ENCODE results near the gene ASTN2.

DNA sequence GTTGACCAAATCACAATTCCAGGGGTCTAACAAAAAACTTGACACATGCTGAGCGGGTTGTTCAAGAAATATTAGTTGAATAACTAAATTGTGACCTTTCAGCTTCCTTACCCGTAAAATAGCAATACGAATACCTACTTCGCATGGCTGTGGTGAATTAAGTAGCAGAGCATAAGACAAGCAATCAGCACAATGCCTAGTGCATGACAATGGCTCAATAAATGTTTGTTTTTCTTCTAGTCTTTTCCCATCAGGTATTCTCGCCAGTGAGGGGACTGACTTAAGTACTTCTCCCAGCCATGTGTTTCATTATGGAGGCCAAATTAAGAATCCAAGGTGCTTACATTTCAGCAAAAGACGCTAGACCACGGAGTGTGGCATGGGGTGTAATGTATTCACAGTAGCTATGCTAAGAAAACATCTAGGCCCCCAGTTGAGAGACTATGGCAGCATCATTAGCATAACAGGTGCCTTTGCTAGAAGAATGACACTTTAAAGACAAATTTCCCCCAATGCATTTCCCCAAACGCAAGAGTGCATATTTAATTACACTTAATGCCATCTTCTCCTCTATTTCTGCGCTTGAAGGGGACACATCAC lies 145.9 kb downstream of the ASTN2 start:
- TF ChIP-seq POLR2A (IDR thresholded peaks at IDR 0.05), result no peak
- no peak for TF ChIP-seq CTCF (IDR thresholded peaks at IDR 0.05)

Data from lower leg skin (tissue), 3 donors.